ENCODE results near the gene CCDC116.
"Not testable (repeated sequence)": the region's sequence is repeated elsewhere in the genome, so short reads cannot be mapped to it uniquely, and the experiment has no call there.

CCDC116 gene

GRCh38 chr22:21615731-21616130, 16.8 kb upstream of the CCDC116 start:
- Histone ChIP-seq H3K27me3 (ENCODE audit: insufficient read depth, low read length, poor library complexity, severe bottlenecking) (no peaks in the 10 kb centered on the region), H3K9ac (ENCODE audit: low read depth, low read length, poor library complexity, severe bottlenecking) (no peak overlapping the region), H2AFZ (ENCODE audit: low read length) (no peak overlapping the region), H3K9me3 (ENCODE audit: insufficient read depth, low read depth, low read length) (no peaks in the 10 kb centered on the region), H3K4me1 (ENCODE audit: insufficient read depth, low read length, poor library complexity, severe bottlenecking) (no peaks in the 10 kb centered on the region), H3K36me3 (ENCODE audit: insufficient read depth, low read length) (peaks cover 72% of the 10 kb centered on the region), H3K4me2 (ENCODE audit: low read depth, low read length, poor library complexity, severe bottlenecking) (no peak overlapping the region), H3K9me2 (replicated peaks; ENCODE audit: low read depth, low read length) (no peaks in the 10 kb centered on the region), H3K79me2 (ENCODE audit: insufficient read depth, low read length) (peaks cover 89% of the 10 kb centered on the region), H3K4me3 (ENCODE audit: low read length, poor library complexity, severe bottlenecking) (no peak overlapping the region), H4K20me1 (ENCODE audit: insufficient read depth, low read length, poor library complexity, severe bottlenecking) (peaks cover 61% of the 10 kb centered on the region), H3F3A (ENCODE audit: low read depth) (no peaks in the 10 kb centered on the region)
- no peak for TF ChIP-seq CTCF (conservative IDR thresholded peaks at IDR 0.05; ENCODE audit: low read length)
- no peak for TF ChIP-seq EZH2phosphoT487 (IDR thresholded peaks at IDR 0.05; ENCODE audit: borderline replicate concordance)

- Histone ChIP-seq H3K79me2 (ENCODE audit: insufficient read depth, low read length) (peaks cover 85% of the 10 kb centered on the region), H4K20me1 (ENCODE audit: insufficient read depth, low read length, poor library complexity, severe bottlenecking) (peaks cover 56% of the 10 kb centered on the region), H3K36me3 (ENCODE audit: insufficient read depth, low read length) (peaks cover 72% of the 10 kb centered on the region)
- not testable (repeated sequence) for H2AFZ ChIP-seq (ENCODE audit: low read length); H3K9me3 ChIP-seq (ENCODE audit: insufficient read depth, low read depth, low read length); H3F3A ChIP-seq (ENCODE audit: low read depth); H3K4me2 ChIP-seq (ENCODE audit: low read depth, low read length, poor library complexity, severe bottlenecking); H3K9ac ChIP-seq (ENCODE audit: low read depth, low read length, poor library complexity, severe bottlenecking); H3K27me3 ChIP-seq (ENCODE audit: insufficient read depth, low read length, poor library complexity, severe bottlenecking); H3K9me2 ChIP-seq (replicated peaks; ENCODE audit: low read depth, low read length); H3K4me1 ChIP-seq (ENCODE audit: insufficient read depth, low read length, poor library complexity, severe bottlenecking); H3K4me3 ChIP-seq (ENCODE audit: low read length, poor library complexity, severe bottlenecking)
These were observed 15.2 kb upstream of the CCDC116 start for GRCh38 chr22:21617337-21617736.

GRCh38 chr22:21621025-21621424, 11.5 kb upstream of the CCDC116 start:
- Histone ChIP-seq H3K36me3 (ENCODE audit: insufficient read depth, low read length) (peaks cover 64% of the 10 kb centered on the region; the same call in 1 of the 2 replicates), H3K9ac (ENCODE audit: low read depth, low read length, poor library complexity, severe bottlenecking) (no peak overlapping the region), H3K27me3 (ENCODE audit: insufficient read depth, low read length, poor library complexity, severe bottlenecking) (no peaks in the 10 kb centered on the region), H3K9me3 (ENCODE audit: insufficient read depth, low read depth, low read length) (no peaks in the 10 kb centered on the region), H3K4me1 (ENCODE audit: insufficient read depth, low read length, poor library complexity, severe bottlenecking) (no peaks in the 10 kb centered on the region), H3K4me2 (ENCODE audit: low read depth, low read length, poor library complexity, severe bottlenecking) (no peak overlapping the region), H3K9me2 (replicated peaks; ENCODE audit: low read depth, low read length) (no peaks in the 10 kb centered on the region), H3K79me2 (ENCODE audit: insufficient read depth, low read length) (peaks cover 79% of the 10 kb centered on the region), H3F3A (ENCODE audit: low read depth) (peaks cover 5% of the 10 kb centered on the region; the same call in 1 of the 2 replicates), H4K20me1 (ENCODE audit: insufficient read depth, low read length, poor library complexity, severe bottlenecking) (peaks cover 67% of the 10 kb centered on the region), H3K4me3 (ENCODE audit: low read length, poor library complexity, severe bottlenecking) (no peak overlapping the region), H2AFZ (ENCODE audit: low read length) (no peak overlapping the region)
- TF ChIP-seq EZH2phosphoT487 (IDR thresholded peaks at IDR 0.05; ENCODE audit: borderline replicate concordance), result no peak
- no peak for TF ChIP-seq CTCF (conservative IDR thresholded peaks at IDR 0.05; ENCODE audit: low read length)

Data from Loucy (cell line).